ENCODE measurements around the gene MTFP1.
"Not testable (repeated sequence)": the region's sequence is repeated elsewhere in the genome, so short reads cannot be mapped to it uniquely, and the experiment has no call there.

The MTFP1 gene

DNA sequence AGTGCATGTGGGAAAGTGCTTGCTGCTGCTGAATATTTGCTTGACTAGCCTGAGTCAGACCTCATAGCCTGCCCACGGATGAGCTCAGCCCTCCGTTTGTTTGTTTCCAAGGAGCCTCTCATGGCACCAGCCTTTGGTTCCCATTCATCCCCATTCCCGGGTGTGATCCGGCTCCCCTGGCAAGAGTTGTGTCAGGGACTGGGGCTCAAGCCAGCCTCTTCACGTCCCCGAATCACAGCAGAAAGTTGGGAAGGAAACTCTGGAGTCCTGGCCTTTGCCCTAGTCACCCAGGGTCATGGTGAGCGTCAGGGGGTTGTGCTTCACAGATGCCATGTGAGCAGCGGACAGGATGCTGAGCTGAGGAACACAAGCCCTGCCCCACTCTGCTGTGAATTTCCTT, 32.4 kb downstream of the MTFP1 start:
- DNase-seq: no peak

GRCh38 chr22:30459181-30460052, 33.8 kb downstream of the MTFP1 start:
- peak; percentile 21 for DNase-seq

DNA sequence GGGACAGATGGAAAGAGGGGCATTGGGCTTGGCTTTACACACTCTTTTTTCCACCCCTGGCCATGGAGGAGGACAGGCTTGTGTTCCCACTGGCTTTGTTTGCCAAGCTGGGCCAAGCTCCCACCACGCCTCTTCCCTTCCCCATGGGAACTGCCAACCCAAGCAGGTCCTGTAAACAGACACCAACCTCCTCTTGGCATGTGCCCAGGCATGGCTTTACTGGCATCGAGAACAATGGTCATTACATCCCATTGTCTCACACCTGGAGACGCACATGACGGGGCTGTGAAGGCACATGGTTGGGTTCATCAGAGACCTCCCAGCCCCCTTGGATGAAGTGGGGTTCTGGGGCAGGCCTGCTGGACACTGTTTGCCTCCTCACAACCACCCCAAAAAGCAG, 34.6 kb downstream of the MTFP1 start:
- no peak for DNase-seq

DNA sequence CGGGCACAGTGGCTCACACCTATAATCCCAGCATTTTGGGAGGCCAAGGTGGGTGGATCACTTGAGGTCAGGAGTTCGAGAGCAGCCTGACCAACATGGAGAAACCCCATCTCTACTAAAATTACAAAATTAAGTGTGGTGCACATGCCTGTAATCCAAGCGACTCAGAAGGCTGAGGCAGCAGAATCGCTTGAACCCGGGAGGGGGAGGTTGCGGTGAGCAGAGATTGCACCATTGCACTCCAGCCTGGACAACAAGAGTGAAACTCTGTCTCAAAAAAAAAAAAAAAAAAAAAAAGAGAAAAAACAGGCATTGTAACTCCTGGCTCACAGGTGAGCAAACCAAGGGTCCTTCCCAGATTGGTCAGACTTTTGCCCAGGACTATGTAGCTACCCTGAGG, 35.0 kb downstream of the MTFP1 start:
- not testable (repeated sequence) for DNase-seq

DNA sequence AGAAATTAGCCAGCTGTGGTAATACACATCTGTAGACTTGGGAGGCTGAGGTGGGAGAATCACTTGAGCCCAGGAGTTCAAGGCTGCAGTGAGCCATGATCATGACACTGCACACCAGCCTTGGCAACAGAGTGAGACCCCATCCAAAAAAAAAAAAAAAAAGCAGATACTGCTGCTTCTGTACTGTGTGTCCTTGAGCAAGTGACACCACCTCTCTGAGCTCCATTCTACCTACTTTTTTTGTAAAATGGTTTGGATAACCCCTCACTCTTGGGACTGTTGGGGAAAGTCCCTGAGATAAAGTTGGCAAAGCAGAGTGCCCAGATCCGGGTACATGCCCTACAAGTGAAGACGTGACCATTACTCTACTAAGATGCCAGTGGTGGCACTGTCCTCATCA, 43.6 kb downstream of the MTFP1 start:
- DNase-seq: no peak

GRCh38 chr22:30470655-30471054, 45.1 kb downstream of the MTFP1 start:
- DNase-seq: no peak

- no peak for DNase-seq
These were observed 46.2 kb downstream of the MTFP1 start, which contains the start of gene SEC14L3 for GRCh38 chr22:30471616-30472318. Gene SEC14L3 (minus strand): TSS chr22:30472017. CDS start chr22:30471958, 59 bp downstream.

GRCh38 chr22:30472994-30473720, 47.6 kb downstream of the MTFP1 start:
- DNase-seq: no peak

DNA sequence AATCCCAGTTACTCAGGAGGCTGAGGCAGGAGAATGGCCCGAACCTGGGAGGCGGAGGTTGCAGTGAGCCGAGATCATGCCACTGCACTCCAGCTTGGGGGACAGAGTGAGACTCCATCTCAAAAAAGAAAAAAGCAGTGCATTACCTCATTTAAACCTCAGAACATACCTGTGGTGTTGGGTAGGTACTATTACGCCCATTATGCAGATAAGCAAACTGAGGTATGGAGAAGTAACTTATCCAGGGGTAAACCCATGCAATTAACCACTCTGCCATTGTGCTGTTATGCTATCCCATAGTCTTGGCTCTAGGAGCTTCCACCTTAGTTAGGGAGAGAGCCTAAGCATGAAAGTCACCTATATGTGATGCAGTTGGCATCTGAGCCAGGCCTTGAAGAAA, 48.6 kb downstream of the MTFP1 start:
- DNase-seq: no peak

GRCh38 chr22:30474683-30475424, 49.3 kb downstream of the MTFP1 start:
- DNase-seq: no peak

Data from fibroblast of upper back skin (primary cell).